Raji (cell line): ENCODE results near the gene METTL24.

Source experiments
- POLR2A ChIP-seq: IDR thresholded peaks from 2 replicates; pipeline ENCODE4 v1.6.1; 2011; ENCODE audit warnings: low read depth, low read length, control low read depth; ENCODE audit not compliant: insufficient read depth

Gene METTL24

GRCh38 chr6:110329714-110330436 lies 28.3 kb downstream of the METTL24 start:
- no peak for TF ChIP-seq POLR2A

- TF ChIP-seq POLR2A: no peak
These were observed 28.8 kb downstream of the METTL24 start for GRCh38 chr6:110329348-110329713.

GRCh38 chr6:110328259-110328658 lies 29.9 kb downstream of the METTL24 start:
- TF ChIP-seq POLR2A: no peak

- TF ChIP-seq POLR2A: no peak
These were observed 30.8 kb downstream of the METTL24 start for GRCh38 chr6:110327391-110327790.

GRCh38 chr6:110326609-110327008 lies 31.5 kb downstream of the METTL24 start:
- TF ChIP-seq POLR2A: no peak

- no peak for TF ChIP-seq POLR2A
These were observed 32.1 kb downstream of the METTL24 start for GRCh38 chr6:110326057-110326456.

- TF ChIP-seq POLR2A: no peak
These were observed 33.0 kb downstream of the METTL24 start for GRCh38 chr6:110325197-110325596.

- TF ChIP-seq POLR2A: no peak
These were observed 33.6 kb downstream of the METTL24 start for GRCh38 chr6:110324548-110324947.

GRCh38 chr6:110323258-110323657 lies 34.9 kb downstream of the METTL24 start:
- TF ChIP-seq POLR2A: no peak

- TF ChIP-seq POLR2A: no peak
These were observed 35.3 kb downstream of the METTL24 start for GRCh38 chr6:110322874-110323242.

- no peak for TF ChIP-seq POLR2A
These were observed 35.8 kb downstream of the METTL24 start for GRCh38 chr6:110322151-110322873.

GRCh38 chr6:110320307-110320706 lies 37.8 kb downstream of the METTL24 start:
- no peak for TF ChIP-seq POLR2A

- no peak for TF ChIP-seq POLR2A
These were observed 38.3 kb downstream of the METTL24 start for GRCh38 chr6:110319843-110320242.

- TF ChIP-seq POLR2A: no peak
These were observed 38.8 kb downstream of the METTL24 start for GRCh38 chr6:110319381-110319780.

GRCh38 chr6:110318971-110319370 lies 39.2 kb downstream of the METTL24 start:
- no peak for TF ChIP-seq POLR2A

GRCh38 chr6:110317646-110318045 lies 40.5 kb downstream of the METTL24 start:
- no peak for TF ChIP-seq POLR2A

GRCh38 chr6:110317189-110317588 lies 41.0 kb downstream of the METTL24 start:
- TF ChIP-seq POLR2A: no peak

GRCh38 chr6:110315869-110316398 lies 42.2 kb downstream of the METTL24 start:
- no peak for TF ChIP-seq POLR2A
